GM12878 (cell line): ENCODE measurements around the gene GUCY2D. TPM values are rescaled to one million over a fixed set of nuclear protein-coding genes. Genes with fewer than 3 reads are reported as not detected.

ENCODE experiments used
- ATAC-seq: fragments of 200-7000 bp; cut with Tn5 transposase; 3 replicates; pipeline ENCODE4 v1.9.1; 2020; ENCODE audit warnings: mild to moderate bottlenecking, moderate library complexity
- BruUV-seq: library from RNA; stranded (reverse); fragments of 400-500 nt; replicated peaks from 2 replicates; lab custom pipeline; 2021; lab: Mats Ljungman, UMichigan
- CTCF ChIA-PET: fragments of 300-600 bp; sonication (Branson Sonifier 250); formaldehyde crosslinking; extraction: SDS; loops from one replicate; lab custom pipeline; 2021; ENCODE audit warnings: inconsistent platforms; lab: Yijun Ruan, JAX
- POLR2A ChIA-PET: fragments of 350-600 bp; formaldehyde crosslinking; extraction: SDS; loops from one replicate; lab custom pipeline; 2021; ENCODE audit warnings: inconsistent platforms; lab: Charles Lee
- RAD21 ChIA-PET: fragments of 300-600 bp; sonication (Branson Sonifier 250); formaldehyde crosslinking; loops from one replicate; lab custom pipeline; 2023; ENCODE audit warnings: antibody characterized with exemption; ENCODE audit not compliant: unreplicated experiment; lab: Charles Lee
- SMC1A ChIA-PET: fragments of 300-600 bp; sonication (Branson Sonifier 250); formaldehyde crosslinking; loops from one replicate; lab custom pipeline; 2023; ENCODE audit not compliant: unreplicated experiment, uncharacterized antibody; lab: Charles Lee
- DNase-seq: peaks from one replicate; pipeline ENCODE4 v3.0.0-alpha.2; 2011; ENCODE audit warnings: low read depth, low spot score
- FAIRE-seq: peaks from 3 replicates; lab custom pipeline; 2011; peaks lifted over from hg19 to GRCh38; lab: Jason Lieb, UNC
- H2AFZ ChIP-seq: 2 replicates; pipeline ENCODE4 v1.6.0; 2011; ENCODE audit warnings: low read depth, low read length, control low read depth; ENCODE audit not compliant: control insufficient read depth
- H3K27ac ChIP-seq: 2 replicates; pipeline ENCODE4 v1.5.1; 2011; ENCODE audit warnings: control low read depth; ENCODE audit not compliant: control insufficient read depth, insufficient read depth
- H3K27me3 ChIP-seq, 2 experiments: replicated peaks in 1 of 2; 2 replicates each; pipeline versions ENCODE4 v1.6.0 to v1.6.1; 2011; ENCODE audit warnings: low read length in 1 of 2; ENCODE audit not compliant: control insufficient read depth in 2 of 2, insufficient read depth in 2 of 2
- H3K36me3 ChIP-seq, 2 experiments: 2 replicates each; pipeline ENCODE4 v1.5.1; 2011; ENCODE audit warnings: low read length in 1 of 2; ENCODE audit not compliant: control insufficient read depth in 2 of 2, insufficient read depth in 2 of 2
- H3K4me1 ChIP-seq: 2 replicates; pipeline ENCODE4 v1.6.1; 2011; ENCODE audit warnings: mild to moderate bottlenecking, low read length, moderate library complexity, mixed read lengths; ENCODE audit not compliant: control insufficient read depth, insufficient read depth
- H3K4me2 ChIP-seq: 2 replicates; pipeline ENCODE4 v1.6.0; 2011; ENCODE audit warnings: control low read depth; ENCODE audit not compliant: control insufficient read depth, insufficient read depth
- H3K4me3 ChIP-seq: fragments of 200-600 bp; sonication (generic); 2 replicates; pipeline ENCODE4 v1.5.1; 2016
- H3K79me2 ChIP-seq: 2 replicates; pipeline ENCODE4 v1.6.0; 2011; ENCODE audit warnings: low read length; ENCODE audit not compliant: control insufficient read depth, insufficient read depth
- H3K9ac ChIP-seq: 2 replicates; pipeline ENCODE4 v1.8.0; 2011; ENCODE audit warnings: low read length, control low read depth, mixed read lengths; ENCODE audit not compliant: control insufficient read depth, insufficient read depth
- H3K9me3 ChIP-seq: replicated peaks from 3 replicates; pipeline ENCODE4 v1.5.1; 2011; ENCODE audit warnings: mild to moderate bottlenecking, low read length; ENCODE audit not compliant: control insufficient read depth, insufficient read depth
- H4K20me1 ChIP-seq: 2 replicates; pipeline ENCODE4 v1.6.0; 2011; ENCODE audit not compliant: control insufficient read depth, insufficient read depth
- GABPA ChIP-seq: IDR thresholded peaks from 2 replicates; pipeline ENCODE4 v1.6.1; 2014; ENCODE audit warnings: antibody characterized with exemption, low read depth, mild to moderate bottlenecking, inconsistent platforms
- POLR2AphosphoS5 ChIP-seq: IDR thresholded peaks from 2 replicates; pipeline ENCODE4 v1.6.1; 2011; ENCODE audit warnings: mild to moderate bottlenecking, low read length, inconsistent platforms
- RAD51 ChIP-seq: fragments of 450-650 bp; IDR thresholded peaks from 2 replicates; pipeline ENCODE4 v1.6.1; 2016; ENCODE audit warnings: moderate library complexity, mild to moderate bottlenecking, inconsistent platforms
- SIN3A ChIP-seq: IDR thresholded peaks from 2 replicates; pipeline ENCODE4 v1.6.1; 2012; ENCODE audit warnings: low read depth, low read length, improper control_type of control experiment
- SMAD5 ChIP-seq: IDR thresholded peaks from 2 replicates; pipeline ENCODE4 v1.6.1; 2016; ENCODE audit warnings: antibody characterized with exemption, low read depth
- ZZZ3 ChIP-seq: IDR thresholded peaks from 2 replicates; pipeline ENCODE4 v1.6.1; 2011; ENCODE audit warnings: low read depth; ENCODE audit not compliant: control insufficient read depth, insufficient read length
- WGBS: methylation state at CpG from one replicate; pipeline ENCODE4 v1.1.6; 2016; ENCODE audit warnings: low lambda C conversion rate; ENCODE audit not compliant: insufficient replicate concordance, insufficient coverage; ENCODE audit errors: missing lambda C conversion rate; 5-methylcytosine and 5-hydroxymethylcytosine counted together
- in situ Hi-C: fragments of 300-500 bp; cut with MboI; formaldehyde crosslinking; loops from 9 replicates; pipeline ENCODE4 v1.14.3; 2018; ENCODE audit warnings: mixed read lengths
- intact Hi-C: fragments of 100-400 bp; cut with micrococcal nuclease; formaldehyde crosslinking; loops from one replicate; pipeline ENCODE4 v1.14.2; 2022; ENCODE audit not compliant: unreplicated experiment
- polyA plus RNA-seq, 11 experiments: library from polyadenylated mRNA; depleted of rRNA in 4 of 11; unstranded in 6 of 11; stranded (reverse) in 5 of 11; fragments of >200 nt; fragmentation: Nextera tagmentation in 4 of 11; fragmentation: Illumina TruSeq in 1 of 11; extraction: Ambion mirVana in 4 of 11; extraction: Trizol in 1 of 11; gene quantifications; 1 replicate in 1 of 11; 2 replicates in 10 of 11; pipeline versions ENCODE4 v1.2.1 to v1.2.3, GENCODE V29; 2011 to 2016; ENCODE audit warnings: inconsistent platforms in 2 of 11, missing spikeins in 2 of 11, low read depth in 1 of 11
- total RNA-seq, 4 experiments: library from RNA; depleted of rRNA in 3 of 4; stranded (reverse); fragments of >200 nt in 3 of 4; fragmentation: Illumina TruSeq in 1 of 4; extraction: Trizol in 1 of 4; gene quantifications; 2 replicates each; pipeline versions ENCODE4 v1.2.1 to v1.2.3, GENCODE V29; 2013 to 2021
- TF ChIP-seq, protein P1 (sequence below): IDR thresholded peaks from 2 replicates; pipeline ENCODE4 v1.6.1; 2012; ENCODE audit warnings: low read depth, low read length, improper control_type of control experiment
- TF ChIP-seq, protein P2 (sequence below): IDR thresholded peaks from 2 replicates; pipeline ENCODE4 v1.6.1; 2012; ENCODE audit warnings: mild to moderate bottlenecking, low read depth, low read length
- TF ChIP-seq, protein P3 (sequence below): fragments of 450-650 bp; IDR thresholded peaks from 2 replicates; pipeline ENCODE4 v1.6.1; 2017; ENCODE audit warnings: antibody characterized with exemption, mild to moderate bottlenecking, moderate library complexity
- TF ChIP-seq, protein P4 (sequence below): fragments of 450-650 bp; formaldehyde crosslinking; IDR thresholded peaks from 2 replicates; pipeline ENCODE4 v1.4.0; 2022; ENCODE audit warnings: mild to moderate bottlenecking, moderate library complexity
- TF ChIP-seq, protein P5 (sequence below): IDR thresholded peaks from 2 replicates; pipeline ENCODE4 v1.6.1; 2011; ENCODE audit warnings: low read depth, mild to moderate bottlenecking, low read length, moderate library complexity, borderline replicate concordance; ENCODE audit errors: extremely low read depth

The GUCY2D gene
- total and polyA plus RNA-seq, 10 of the 15 experiments (the other 5 are each of a cell fraction or from before 2014, with no cell fraction given), result not detected

DNA sequence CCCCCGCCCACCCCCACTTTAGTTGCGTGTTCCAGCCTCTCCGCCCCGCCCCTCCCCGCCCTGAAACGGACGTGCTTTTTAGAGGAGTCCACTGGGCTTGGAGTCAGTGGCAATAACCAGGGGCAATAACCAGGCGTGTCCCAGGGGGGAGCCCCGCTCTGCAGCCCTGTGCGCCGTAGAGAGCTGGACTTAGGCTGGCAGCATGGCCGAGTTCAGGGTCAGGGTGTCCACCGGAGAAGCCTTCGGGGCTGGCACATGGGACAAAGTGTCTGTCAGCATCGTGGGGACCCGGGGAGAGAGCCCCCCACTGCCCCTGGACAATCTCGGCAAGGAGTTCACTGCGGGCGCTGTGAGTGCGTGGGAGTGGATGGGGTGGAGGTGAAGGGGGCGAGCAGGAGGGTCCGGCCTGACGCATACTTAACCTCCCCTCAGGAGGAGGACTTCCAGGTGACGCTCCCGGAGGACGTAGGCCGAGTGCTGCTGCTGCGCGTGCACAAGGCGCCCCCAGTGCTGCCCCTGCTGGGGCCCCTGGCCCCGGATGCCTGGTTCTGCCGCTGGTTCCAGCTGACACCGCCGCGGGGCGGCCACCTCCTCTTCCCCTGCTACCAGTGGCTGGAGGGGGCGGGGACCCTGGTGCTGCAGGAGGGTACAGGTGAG lies 36.7 kb downstream of the GUCY2D start, which contains the start of gene ALOX15B:
TSS of gene ALOX15B (plus strand) at position 106 of the 657 bp plus-strand sequence. CDS start at position 203, 97 bp downstream.
- Histone ChIP-seq H3K27me3 (no peaks in the 10 kb centered on the region; a peak in 2 of 4 replicates), H3K4me3 (no peak within 1 kb of the TSS), H3K9me3 (no peaks in the 10 kb centered on the region), H3K36me3 (no peaks in the 10 kb centered on the region), H3K4me1 (no peaks in the 10 kb centered on the region), H3K79me2 (no peaks in the 10 kb centered on the region), H3K9ac (no peak within 1 kb of the TSS), H2AFZ (no peak within 1 kb of the TSS), H3K4me2 (no peak within 1 kb of the TSS), H4K20me1 (no peaks in the 10 kb centered on the region), H3K27ac (no peak within 1 kb of the TSS)
- FAIRE-seq (no peak), ATAC-seq (peak; percentile 27; the same call in 1 of the 3 replicates), DNase-seq (no peak)
- intact Hi-C loops (no loop called here), in situ Hi-C loops (no loop called here)
- BruUV-seq, result no TSS peak
- WGBS, result 1% methylated on average over 32 of the region's 37 CpGs
- CTCF ChIA-PET, result interaction anchor here (1.5 to 6.7 kb wide), 3 partner anchors 19 to 49 kb away, joined by 3 to 77 read pairs (median 39); no protein-coding TSS in a partner anchor
- SMC1A ChIA-PET, result interaction anchor here (1.3 to 1.5 kb wide), 2 partner anchors 8 to 18 kb away, joined by 3 read pairs; no protein-coding TSS in a partner anchor
- RAD21 ChIA-PET, result interaction anchor here (3.0 kb wide), 1 partner anchor 21 kb away, joined by 15 read pairs; no protein-coding TSS in a partner anchor
- POLR2A ChIA-PET, result no interaction called here
- TF ChIP-seq SMAD5 (no peak), GABPA (no peak), POLR2AphosphoS5 (no peak), ZZZ3 (no peak), SIN3A (no peak), RAD51 (no peak)
- TF ChIP-seq, protein P1, sequence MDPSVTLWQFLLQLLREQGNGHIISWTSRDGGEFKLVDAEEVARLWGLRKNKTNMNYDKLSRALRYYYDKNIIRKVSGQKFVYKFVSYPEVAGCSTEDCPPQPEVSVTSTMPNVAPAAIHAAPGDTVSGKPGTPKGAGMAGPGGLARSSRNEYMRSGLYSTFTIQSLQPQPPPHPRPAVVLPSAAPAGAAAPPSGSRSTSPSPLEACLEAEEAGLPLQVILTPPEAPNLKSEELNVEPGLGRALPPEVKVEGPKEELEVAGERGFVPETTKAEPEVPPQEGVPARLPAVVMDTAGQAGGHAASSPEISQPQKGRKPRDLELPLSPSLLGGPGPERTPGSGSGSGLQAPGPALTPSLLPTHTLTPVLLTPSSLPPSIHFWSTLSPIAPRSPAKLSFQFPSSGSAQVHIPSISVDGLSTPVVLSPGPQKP, result no peak
- TF ChIP-seq, protein P2, sequence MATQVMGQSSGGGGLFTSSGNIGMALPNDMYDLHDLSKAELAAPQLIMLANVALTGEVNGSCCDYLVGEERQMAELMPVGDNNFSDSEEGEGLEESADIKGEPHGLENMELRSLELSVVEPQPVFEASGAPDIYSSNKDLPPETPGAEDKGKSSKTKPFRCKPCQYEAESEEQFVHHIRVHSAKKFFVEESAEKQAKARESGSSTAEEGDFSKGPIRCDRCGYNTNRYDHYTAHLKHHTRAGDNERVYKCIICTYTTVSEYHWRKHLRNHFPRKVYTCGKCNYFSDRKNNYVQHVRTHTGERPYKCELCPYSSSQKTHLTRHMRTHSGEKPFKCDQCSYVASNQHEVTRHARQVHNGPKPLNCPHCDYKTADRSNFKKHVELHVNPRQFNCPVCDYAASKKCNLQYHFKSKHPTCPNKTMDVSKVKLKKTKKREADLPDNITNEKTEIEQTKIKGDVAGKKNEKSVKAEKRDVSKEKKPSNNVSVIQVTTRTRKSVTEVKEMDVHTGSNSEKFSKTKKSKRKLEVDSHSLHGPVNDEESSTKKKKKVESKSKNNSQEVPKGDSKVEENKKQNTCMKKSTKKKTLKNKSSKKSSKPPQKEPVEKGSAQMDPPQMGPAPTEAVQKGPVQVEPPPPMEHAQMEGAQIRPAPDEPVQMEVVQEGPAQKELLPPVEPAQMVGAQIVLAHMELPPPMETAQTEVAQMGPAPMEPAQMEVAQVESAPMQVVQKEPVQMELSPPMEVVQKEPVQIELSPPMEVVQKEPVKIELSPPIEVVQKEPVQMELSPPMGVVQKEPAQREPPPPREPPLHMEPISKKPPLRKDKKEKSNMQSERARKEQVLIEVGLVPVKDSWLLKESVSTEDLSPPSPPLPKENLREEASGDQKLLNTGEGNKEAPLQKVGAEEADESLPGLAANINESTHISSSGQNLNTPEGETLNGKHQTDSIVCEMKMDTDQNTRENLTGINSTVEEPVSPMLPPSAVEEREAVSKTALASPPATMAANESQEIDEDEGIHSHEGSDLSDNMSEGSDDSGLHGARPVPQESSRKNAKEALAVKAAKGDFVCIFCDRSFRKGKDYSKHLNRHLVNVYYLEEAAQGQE, result no peak
- TF ChIP-seq, protein P3, sequence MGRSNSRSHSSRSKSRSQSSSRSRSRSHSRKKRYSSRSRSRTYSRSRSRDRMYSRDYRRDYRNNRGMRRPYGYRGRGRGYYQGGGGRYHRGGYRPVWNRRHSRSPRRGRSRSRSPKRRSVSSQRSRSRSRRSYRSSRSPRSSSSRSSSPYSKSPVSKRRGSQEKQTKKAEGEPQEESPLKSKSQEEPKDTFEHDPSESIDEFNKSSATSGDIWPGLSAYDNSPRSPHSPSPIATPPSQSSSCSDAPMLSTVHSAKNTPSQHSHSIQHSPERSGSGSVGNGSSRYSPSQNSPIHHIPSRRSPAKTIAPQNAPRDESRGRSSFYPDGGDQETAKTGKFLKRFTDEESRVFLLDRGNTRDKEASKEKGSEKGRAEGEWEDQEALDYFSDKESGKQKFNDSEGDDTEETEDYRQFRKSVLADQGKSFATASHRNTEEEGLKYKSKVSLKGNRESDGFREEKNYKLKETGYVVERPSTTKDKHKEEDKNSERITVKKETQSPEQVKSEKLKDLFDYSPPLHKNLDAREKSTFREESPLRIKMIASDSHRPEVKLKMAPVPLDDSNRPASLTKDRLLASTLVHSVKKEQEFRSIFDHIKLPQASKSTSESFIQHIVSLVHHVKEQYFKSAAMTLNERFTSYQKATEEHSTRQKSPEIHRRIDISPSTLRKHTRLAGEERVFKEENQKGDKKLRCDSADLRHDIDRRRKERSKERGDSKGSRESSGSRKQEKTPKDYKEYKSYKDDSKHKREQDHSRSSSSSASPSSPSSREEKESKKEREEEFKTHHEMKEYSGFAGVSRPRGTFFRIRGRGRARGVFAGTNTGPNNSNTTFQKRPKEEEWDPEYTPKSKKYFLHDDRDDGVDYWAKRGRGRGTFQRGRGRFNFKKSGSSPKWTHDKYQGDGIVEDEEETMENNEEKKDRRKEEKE, result no peak
- TF ChIP-seq, protein P4, sequence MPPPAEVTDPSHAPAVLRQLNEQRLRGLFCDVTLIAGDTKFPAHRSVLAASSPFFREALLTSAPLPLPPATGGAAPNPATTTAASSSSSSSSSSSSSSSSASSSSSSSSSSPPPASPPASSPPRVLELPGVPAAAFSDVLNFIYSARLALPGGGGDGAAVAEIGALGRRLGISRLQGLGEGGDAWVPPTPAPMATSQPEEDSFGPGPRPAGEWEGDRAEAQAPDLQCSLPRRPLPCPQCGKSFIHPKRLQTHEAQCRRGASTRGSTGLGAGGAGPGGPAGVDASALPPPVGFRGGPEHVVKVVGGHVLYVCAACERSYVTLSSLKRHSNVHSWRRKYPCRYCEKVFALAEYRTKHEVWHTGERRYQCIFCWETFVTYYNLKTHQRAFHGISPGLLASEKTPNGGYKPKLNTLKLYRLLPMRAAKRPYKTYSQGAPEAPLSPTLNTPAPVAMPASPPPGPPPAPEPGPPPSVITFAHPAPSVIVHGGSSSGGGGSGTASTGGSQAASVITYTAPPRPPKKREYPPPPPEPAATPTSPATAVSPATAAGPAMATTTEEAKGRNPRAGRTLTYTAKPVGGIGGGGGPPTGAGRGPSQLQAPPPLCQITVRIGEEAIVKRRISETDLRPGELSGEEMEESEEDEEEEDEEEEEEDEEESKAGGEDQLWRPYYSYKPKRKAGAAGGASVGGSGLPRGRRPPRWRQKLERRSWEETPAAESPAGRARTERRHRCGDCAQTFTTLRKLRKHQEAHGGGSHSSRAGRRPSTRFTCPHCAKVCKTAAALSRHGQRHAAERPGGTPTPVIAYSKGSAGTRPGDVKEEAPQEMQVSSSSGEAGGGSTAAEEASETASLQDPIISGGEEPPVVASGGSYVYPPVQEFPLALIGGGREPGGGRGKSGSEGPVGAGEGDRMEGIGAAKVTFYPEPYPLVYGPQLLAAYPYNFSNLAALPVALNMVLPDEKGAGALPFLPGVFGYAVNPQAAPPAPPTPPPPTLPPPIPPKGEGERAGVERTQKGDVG (CRISPR knock-in tag), result no peak
- TF ChIP-seq, protein P5, sequence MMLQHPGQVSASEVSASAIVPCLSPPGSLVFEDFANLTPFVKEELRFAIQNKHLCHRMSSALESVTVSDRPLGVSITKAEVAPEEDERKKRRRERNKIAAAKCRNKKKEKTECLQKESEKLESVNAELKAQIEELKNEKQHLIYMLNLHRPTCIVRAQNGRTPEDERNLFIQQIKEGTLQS, result no peak
